IMR-90 (cell line): ENCODE data around the gene EPS15. TPM values are rescaled to one million over a fixed set of nuclear protein-coding genes. Genes with fewer than 3 reads are reported as not detected.

ENCODE experiments used
- ATAC-seq: fragments of 200-7000 bp; cut with Tn5 transposase; 2 replicates; pipeline ENCODE4 v1.9.1; 2020; ENCODE audit warnings: low read depth, mild to moderate bottlenecking, moderate library complexity
- BruUV-seq: library from RNA; stranded (reverse); fragments of 400-500 nt; replicated peaks from 2 replicates; lab custom pipeline; 2021; lab: Mats Ljungman, UMichigan
- CTCF ChIA-PET: fragments of 300-600 bp; formaldehyde crosslinking; extraction: SDS; loops from one replicate; lab custom pipeline; 2021; ENCODE audit warnings: antibody characterized with exemption; lab: Yijun Ruan, JAX
- POLR2A ChIA-PET: fragments of 300-600 bp; sonication (Branson Sonifier 250); formaldehyde crosslinking; loops from one replicate; lab custom pipeline; 2022; ENCODE audit warnings: antibody characterized with exemption; ENCODE audit not compliant: unreplicated experiment; lab: Charles Lee
- DNase-seq: peaks from one replicate; pipeline ENCODE4 v3.0.0; 2013
- H2AFZ ChIP-seq: replicated peaks from 2 replicates; pipeline ENCODE3; 2013; ENCODE audit warnings: low read length, mild to moderate bottlenecking; ENCODE audit not compliant: poor library complexity
- H2AK5ac ChIP-seq: 2 replicates; pipeline ENCODE4 v1.6.1; 2013; ENCODE audit warnings: low read depth, low read length, inconsistent platforms
- H2AK9ac ChIP-seq: replicated peaks from 2 replicates; pipeline ENCODE3; 2013; ENCODE audit warnings: mild to moderate bottlenecking, low read depth, low read length, moderate library complexity; ENCODE audit not compliant: poor library complexity
- H2BK120ac ChIP-seq: 2 replicates; pipeline ENCODE4 v1.6.1; 2013; ENCODE audit warnings: low read depth, low read length, inconsistent platforms
- H2BK15ac ChIP-seq: 3 replicates; pipeline ENCODE4 v1.6.1; 2013; ENCODE audit warnings: low read depth, low read length, inconsistent platforms
- H2BK20ac ChIP-seq: 2 replicates; pipeline ENCODE4 v1.6.1; 2013; ENCODE audit warnings: low read depth, mild to moderate bottlenecking, inconsistent platforms, low read length, moderate library complexity
- H2BK5ac ChIP-seq: 2 replicates; pipeline ENCODE4 v1.6.1; 2013; ENCODE audit warnings: mild to moderate bottlenecking, low read depth, low read length, inconsistent platforms; ENCODE audit not compliant: poor library complexity, severe bottlenecking
- H3K14ac ChIP-seq: replicated peaks from 2 replicates; pipeline ENCODE4 v1.6.1; 2013; ENCODE audit warnings: low read depth, low read length, inconsistent platforms
- H3K18ac ChIP-seq: 2 replicates; pipeline ENCODE4 v1.6.1; 2013; ENCODE audit warnings: low read depth, low read length, control low read depth
- H3K23ac ChIP-seq: 2 replicates; pipeline ENCODE4 v1.6.1; 2013; ENCODE audit warnings: low read depth, low read length, inconsistent platforms
- H3K27ac ChIP-seq: 2 replicates; pipeline ENCODE4 v1.5.1; 2013; ENCODE audit warnings: mild to moderate bottlenecking, control low read depth, low read length; ENCODE audit not compliant: insufficient read depth
- H3K27me3 ChIP-seq: 2 replicates; pipeline ENCODE4 v1.6.1; 2013; ENCODE audit warnings: low read length; ENCODE audit not compliant: control insufficient read depth, insufficient read depth
- H3K36me3 ChIP-seq: 2 replicates; pipeline ENCODE4 v1.6.1; 2013; ENCODE audit warnings: low read length, mixed read lengths; ENCODE audit not compliant: control insufficient read depth, insufficient read depth
- H3K4ac ChIP-seq: 2 replicates; pipeline ENCODE4 v1.6.1; 2013; ENCODE audit warnings: low read depth, low read length, inconsistent platforms
- H3K4me1 ChIP-seq: 2 replicates; pipeline ENCODE4 v1.6.1; 2013; ENCODE audit warnings: low read length, mixed read lengths; ENCODE audit not compliant: control insufficient read depth, insufficient read depth
- H3K4me2 ChIP-seq: 2 replicates; pipeline ENCODE4 v1.6.1; 2013; ENCODE audit warnings: low read depth, mild to moderate bottlenecking, control low read depth, low read length, moderate library complexity
- H3K4me3 ChIP-seq: 2 replicates; pipeline ENCODE4 v1.5.1; 2013; ENCODE audit warnings: low read depth, mild to moderate bottlenecking, control low read depth, low read length, moderate library complexity; ENCODE audit not compliant: insufficient read depth
- H3K56ac ChIP-seq: 2 replicates; pipeline ENCODE4 v1.6.1; 2013; ENCODE audit warnings: low read length, inconsistent platforms; ENCODE audit not compliant: insufficient read depth; ENCODE audit errors: extremely low read depth
- H3K79me1 ChIP-seq, 2 experiments: 2 replicates each; pipeline ENCODE4 v1.6.1; 2013; ENCODE audit warnings: low read length in 2 of 2, inconsistent platforms in 1 of 2, low read depth in 1 of 2
- H3K9ac ChIP-seq: 2 replicates; pipeline ENCODE4 v1.6.1; 2013; ENCODE audit warnings: low read depth, low read length, control low read depth
- H3K9me1 ChIP-seq: 2 replicates; pipeline ENCODE4 v1.6.1; 2013; ENCODE audit warnings: low read length, inconsistent platforms; ENCODE audit not compliant: insufficient read depth
- H3K9me3 ChIP-seq: 2 replicates; pipeline ENCODE4 v1.6.1; 2013; ENCODE audit warnings: low read length; ENCODE audit not compliant: control insufficient read depth, insufficient read depth
- H4K20me1 ChIP-seq: 2 replicates; pipeline ENCODE4 v1.6.1; 2013; ENCODE audit warnings: low read length, inconsistent platforms; ENCODE audit not compliant: insufficient read depth
- H4K5ac ChIP-seq: 2 replicates; pipeline ENCODE4 v1.6.1; 2013; ENCODE audit warnings: mild to moderate bottlenecking, low read depth, low read length, control low read depth
- H4K8ac ChIP-seq, 2 experiments: 2 replicates each; pipeline ENCODE4 v1.6.1; 2013; ENCODE audit warnings: low read depth in 2 of 2, low read length in 2 of 2, control low read depth in 1 of 2, inconsistent platforms in 1 of 2
- H4K91ac ChIP-seq: 2 replicates; pipeline ENCODE4 v1.6.1; 2013; ENCODE audit warnings: low read depth, low read length, inconsistent platforms; ENCODE audit not compliant: insufficient read depth
- ELK1 ChIP-seq: fragments of 150-350 bp; IDR thresholded peaks from 2 replicates; pipeline ENCODE4 v1.6.1; 2016; ENCODE audit warnings: low read depth, mild to moderate bottlenecking, low read length, moderate library complexity, borderline replicate concordance
- USF2 ChIP-seq: fragments of 150-350 bp; IDR thresholded peaks from 2 replicates; pipeline ENCODE4 v1.6.1; 2017; ENCODE audit warnings: mild to moderate bottlenecking, antibody characterized with exemption, low read length, low read depth
- WGBS, 2 experiments: methylation state at CpG; one replicate each; pipeline versions ENCODE4 v1.1.5 to v1.1.7; 2013; ENCODE audit warnings: missing lambda C conversion rate in 2 of 2; ENCODE audit not compliant: insufficient read length in 1 of 2; ENCODE audit errors: extremely low coverage in 2 of 2; 5-methylcytosine and 5-hydroxymethylcytosine counted together
- dilution Hi-C: fragments of 300-500 bp; cut with HindIII; formaldehyde crosslinking; loops from one replicate; pipeline ENCODE4 v1.14.3; 2018; ENCODE audit warnings: low sequenced_read_pairs; ENCODE audit not compliant: unreplicated experiment
- in situ Hi-C: fragments of 300-500 bp; cut with MboI; formaldehyde crosslinking; loops from 3 replicates; pipeline ENCODE4 v1.14.3; 2019; ENCODE audit warnings: low sequenced_read_pairs, inconsistent platforms, mixed read lengths
- intact Hi-C: fragments of 100-400 bp; cut with micrococcal nuclease; formaldehyde crosslinking; loops from 2 replicates; pipeline ENCODE4 v1.10.0; 2022
- polyA plus RNA-seq, 3 experiments: library from polyadenylated mRNA; depleted of rRNA; stranded (reverse); fragments of >200 nt; gene quantifications; 2 replicates each; pipeline ENCODE4 v1.2.3, GENCODE V29; 2012; ENCODE audit warnings: low replicate concordance in 1 of 3
- total RNA-seq: library from RNA; depleted of rRNA; stranded (reverse); fragments of >200 nt; gene quantifications from 2 replicates; pipeline ENCODE4 v1.2.3, GENCODE V29; 2012
- TF ChIP-seq, protein P1 (sequence below): conservative IDR thresholded peaks from 2 replicates; pipeline ENCODE4 v1.5.1; 2012; ENCODE audit warnings: mild to moderate bottlenecking, low read depth, low read length, improper control_type of control experiment

Gene EPS15
- total and polyA plus RNA-seq, 2 of the 4 experiments (the other 2 are of a cell fraction) = 17.6 to 38.0 TPM

DNA sequence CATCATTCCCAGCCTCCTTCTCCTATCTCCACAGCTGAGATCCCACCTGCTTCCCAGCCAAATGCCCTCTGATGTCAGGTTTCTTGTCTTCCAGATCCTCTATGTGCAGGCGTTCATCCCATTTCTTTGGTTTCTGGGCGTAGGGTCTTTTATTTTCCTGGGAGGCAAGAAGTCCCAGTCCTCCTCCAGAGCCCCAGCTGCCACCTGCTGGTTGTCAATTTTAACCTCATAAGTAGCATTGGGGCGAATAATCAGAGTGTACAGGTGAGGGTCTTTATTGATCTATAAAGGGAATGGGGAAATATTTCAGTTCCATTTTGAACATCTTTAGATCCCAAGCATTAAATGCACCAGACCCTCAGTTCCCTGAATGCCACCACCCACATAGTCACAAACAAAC lies 47.2 kb upstream of the EPS15 start:
- no peaks in the 10 kb centered on the region for H3K9me3 ChIP-seq
- no peak overlapping the region for H3K4me2 ChIP-seq
- in situ Hi-C loops = no loop called here
- H3K4ac ChIP-seq = no peak overlapping the region
- WGBS, 2 experiments = 93% methylated on average over 2 of the region's 3 CpGs; no CpG with 5 or more reads in 1 of the 2 experiments
- H4K91ac ChIP-seq = no peak overlapping the region; the same call in 1 of the 2 replicates
- TF ChIP-seq USF2 (no peak), ELK1 (no peak)
- TF ChIP-seq, protein P1, sequence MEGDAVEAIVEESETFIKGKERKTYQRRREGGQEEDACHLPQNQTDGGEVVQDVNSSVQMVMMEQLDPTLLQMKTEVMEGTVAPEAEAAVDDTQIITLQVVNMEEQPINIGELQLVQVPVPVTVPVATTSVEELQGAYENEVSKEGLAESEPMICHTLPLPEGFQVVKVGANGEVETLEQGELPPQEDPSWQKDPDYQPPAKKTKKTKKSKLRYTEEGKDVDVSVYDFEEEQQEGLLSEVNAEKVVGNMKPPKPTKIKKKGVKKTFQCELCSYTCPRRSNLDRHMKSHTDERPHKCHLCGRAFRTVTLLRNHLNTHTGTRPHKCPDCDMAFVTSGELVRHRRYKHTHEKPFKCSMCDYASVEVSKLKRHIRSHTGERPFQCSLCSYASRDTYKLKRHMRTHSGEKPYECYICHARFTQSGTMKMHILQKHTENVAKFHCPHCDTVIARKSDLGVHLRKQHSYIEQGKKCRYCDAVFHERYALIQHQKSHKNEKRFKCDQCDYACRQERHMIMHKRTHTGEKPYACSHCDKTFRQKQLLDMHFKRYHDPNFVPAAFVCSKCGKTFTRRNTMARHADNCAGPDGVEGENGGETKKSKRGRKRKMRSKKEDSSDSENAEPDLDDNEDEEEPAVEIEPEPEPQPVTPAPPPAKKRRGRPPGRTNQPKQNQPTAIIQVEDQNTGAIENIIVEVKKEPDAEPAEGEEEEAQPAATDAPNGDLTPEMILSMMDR = no peak
- intact Hi-C loops = no loop called here
- H3K9me1 ChIP-seq = peaks cover 9% of the 10 kb centered on the region
- H3K56ac ChIP-seq = no peak overlapping the region
- H4K8ac ChIP-seq = no peak overlapping the region
- H2AK9ac ChIP-seq = no peak overlapping the region
- ChIA-PET CTCF (no interaction called here), POLR2A (no interaction called here)
- no peaks in the 10 kb centered on the region for H3K79me1 ChIP-seq
- H2BK20ac ChIP-seq = no peak overlapping the region
- no peak overlapping the region for H2BK15ac ChIP-seq
- H2AK5ac ChIP-seq = no peak overlapping the region
- H3K9ac ChIP-seq = no peak overlapping the region
- H3K27me3 ChIP-seq = no peaks in the 10 kb centered on the region
- H3K4me1 ChIP-seq = peaks cover 14% of the 10 kb centered on the region
- H3K4me3 ChIP-seq = no peak overlapping the region
- BruUV-seq = no TSS peak
- no peak overlapping the region for H3K18ac ChIP-seq
- DNase-seq (no peak), ATAC-seq (no peak)
- no peaks in the 10 kb centered on the region for H4K20me1 ChIP-seq
- H3K36me3 ChIP-seq = no peaks in the 10 kb centered on the region
- no peak overlapping the region for H4K5ac ChIP-seq
- H3K23ac ChIP-seq = no peak overlapping the region
- H3K27ac ChIP-seq = no peak overlapping the region
- H2BK120ac ChIP-seq = no peak overlapping the region
- no peak overlapping the region for H2AFZ ChIP-seq
- H2BK5ac ChIP-seq = no peak overlapping the region
- dilution Hi-C loops = no loop called here
- H3K14ac ChIP-seq = no peak overlapping the region
